Measurements from ENCODE around the gene HHATL. TPM values are rescaled to one million over a fixed set of nuclear protein-coding genes. Genes with fewer than 3 reads are reported as not detected.

HHATL gene
- total RNA-seq (2021; fragmentation: NEBNext Ultra II Directional; extraction: Animal tissue kit (Norgen Biotek cat#: 25700)) (not detected in 2 replicates), polyA plus RNA-seq (2011; rRNA removed) (0.16 and 0.18 TPM in 2 replicates), polyA minus RNA-seq (2011; rRNA and poly(A)+ RNA removed) (0.50 TPM in 1 of 2 replicates, not detected in the other)
- 0.45 TPM for polyA plus RNA-seq (2011; cell fraction: cytosol; rRNA removed)
- polyA plus RNA-seq (2011; cell fraction: nucleus; rRNA removed): 1.0 TPM
- 0.11 to 0.64 TPM (median 0.47 TPM) in 3 of 4 replicates, not detected in the other for polyA plus RNA-seq (2012, experiment 1 of 2)
- polyA plus RNA-seq (2012, experiment 2 of 2): not detected
- 0.08 TPM for polyA plus RNA-seq (2013, experiment 1 of 2)
- polyA plus RNA-seq (2013, experiment 2 of 2): 0.24 TPM
- not detected for polyA minus RNA-seq (2011; cell fraction: cytosol; rRNA and poly(A)+ RNA removed)
- polyA minus RNA-seq (2011; cell fraction: nucleus; rRNA and poly(A)+ RNA removed): not detected
- long read RNA-seq, experiment 1: 0 reads
- long read RNA-seq, experiment 2: 0 reads

DNA sequence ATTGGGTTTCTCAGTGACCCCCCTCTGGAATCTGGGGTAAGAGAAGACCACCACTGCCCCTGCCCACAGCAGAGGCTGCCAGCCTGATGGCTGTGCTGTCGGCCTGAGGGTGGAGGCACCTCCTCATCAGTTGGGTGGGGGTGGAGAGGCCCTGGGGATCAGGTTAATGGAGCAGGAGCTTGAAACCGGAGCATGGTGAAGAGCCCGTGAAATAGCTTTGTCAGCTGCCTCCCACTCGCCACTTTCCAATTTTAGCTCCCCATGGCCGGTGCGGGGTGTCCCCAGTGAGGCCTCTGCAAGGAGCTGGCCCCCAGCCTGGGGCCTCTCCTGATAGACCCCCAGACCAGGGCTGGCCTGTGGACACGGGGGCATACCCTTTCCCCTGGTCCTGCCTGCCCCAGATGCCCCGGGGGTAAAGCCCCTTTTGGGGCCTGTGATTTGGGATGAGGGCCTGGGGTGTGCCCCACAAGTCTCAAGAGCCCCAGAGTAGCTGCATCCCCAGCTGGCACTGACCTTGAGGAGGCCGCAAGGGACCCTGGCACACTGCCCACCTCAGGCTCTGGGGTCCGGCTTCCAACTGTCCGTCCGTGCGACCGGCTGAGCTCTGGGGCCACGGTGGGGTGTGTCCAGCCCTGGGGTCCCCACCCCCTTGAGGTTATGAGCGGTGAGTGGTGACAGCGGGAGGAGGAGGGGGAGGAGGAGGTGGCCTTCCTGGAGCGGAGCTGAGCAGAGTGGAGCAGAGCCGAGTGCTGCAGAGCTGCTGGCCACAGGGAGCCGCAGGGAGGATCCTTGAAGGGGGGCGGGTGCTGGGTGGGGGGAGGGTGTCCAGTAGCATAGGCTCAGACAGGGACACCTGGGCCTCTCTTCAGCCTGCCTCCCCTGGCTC lies at the start of gene HHATL:
Gene HHATL, minus strand, starts transcription at position 733 of the 886 bp plus-strand sequence. CDS start 1,972 bp downstream, outside the sequence.
- no peak for TF ChIP-seq TAF1 (IDR thresholded peaks at IDR 0.05; ENCODE audit: low read depth, low read length)
- TF ChIP-seq CBX8 (IDR thresholded peaks at IDR 0.05; ENCODE audit: borderline replicate concordance, low read depth, low read length): no peak
- no peak for TF ChIP-seq EZH2 (IDR thresholded peaks at IDR 0.05; ENCODE audit: low read depth, low read length, severe bottlenecking)
- TF ChIP-seq EGR1 (IDR thresholded peaks at IDR 0.05; ENCODE audit: borderline replicate concordance, low read depth, low read length): no peak

More for the DNA sequence above, at the start of gene HHATL:
- ChIA-PET CTCF (ENCODE audit: partially characterized antibody) (interaction anchor here (0.7 to 4.4 kb wide), 10 partner anchors 10 to 60 kb away, joined by 3 to 27 read pairs (median 6); no protein-coding TSS in a partner anchor), POLR2A (ENCODE audit: partially characterized antibody) (interaction anchor here (0.6 to 3.0 kb wide), 2 partner anchors 11 to 52 kb away, joined by 6 to 9 read pairs; no protein-coding TSS in a partner anchor)
- WGBS, 2 experiments (ENCODE audit: extremely low coverage in 1 of 2, insufficient coverage in 1 of 2, insufficient read length in 1 of 2, insufficient replicate concordance in 2 of 2, low coverage in 1 of 2, low lambda C conversion rate in 2 of 2, missing lambda C conversion rate in 1 of 2): 92% methylated on average over 17 of the region's 21 CpGs; no CpG with 5 or more reads in 1 of the 2 experiments
- H3K18ac ChIP-seq (ENCODE audit: extremely low read depth, low read length): no peak within 1 kb of the TSS; the same call in 1 of the 2 replicates
- peaks cover 2% of the 10 kb centered on the region; the same call in 1 of the 2 replicates for H3K23me2 ChIP-seq (ENCODE audit: low read depth, low read length)
- H3K79me2 ChIP-seq (ENCODE audit: control insufficient read depth in 1 of 2, insufficient read depth in 2 of 2, low read length in 2 of 2): no peaks in the 10 kb centered on the region
- no peak within 1 kb of the TSS for H4K91ac ChIP-seq (replicated peaks; ENCODE audit: insufficient read length, low read length)
- H2BK120ac ChIP-seq (replicated peaks; ENCODE audit: low read depth, low read length): no peak within 1 kb of the TSS
- H3K9ac ChIP-seq (replicated peaks in 1 of 4; ENCODE audit: extremely low read depth in 1 of 4, low read depth in 3 of 4, low read length in 3 of 4): no peak within 1 kb of the TSS
- H3K27ac ChIP-seq (ENCODE audit: low read depth, low read length): no peak within 1 kb of the TSS
- H2BK5ac ChIP-seq (ENCODE audit: low read depth, low read length): no peak within 1 kb of the TSS
- H2BK12ac ChIP-seq (ENCODE audit: low read depth, low read length): 0 out of 2 replicates have a peak within 1 kb of the TSS, but pooled peaks have one; percentile 5
- peaks cover 0 to 12% (median 0%) of the 10 kb centered on the region in 4 experiments; a peak in 3 of 7 replicates for H3K4me1 ChIP-seq (replicated peaks in 1 of 4; ENCODE audit: control insufficient read depth in 3 of 4, insufficient read depth in 4 of 4, low read length in 3 of 4)
- no peak within 1 kb of the TSS for H2AFZ ChIP-seq (ENCODE audit: low read length)
- no peaks in the 10 kb centered on the region for H3K36me3 ChIP-seq (ENCODE audit: control insufficient read depth in 2 of 4, insufficient read depth in 4 of 4, low read length in 3 of 4)
- H4K20me1 ChIP-seq (replicated peaks in 1 of 2; ENCODE audit: control insufficient read depth in 1 of 2, insufficient read depth in 2 of 2, low read length in 2 of 2): peaks cover 0 to 2% of the 10 kb centered on the region in 2 experiments
- H3K23ac ChIP-seq (ENCODE audit: insufficient read length): no peak within 1 kb of the TSS
- H3K79me1 ChIP-seq (ENCODE audit: low read depth, low read length): no peaks in the 10 kb centered on the region
- no peak within 1 kb of the TSS for H4K5ac ChIP-seq (ENCODE audit: insufficient read length, low read depth, low read length)
- DNase-seq (ENCODE audit: low read depth in 1 of 2, low spot score in 2 of 2) (peak in 1 of 2 experiments; percentile 45), FAIRE-seq (no peak)
- H3K14ac ChIP-seq (ENCODE audit: insufficient read length): no peak within 1 kb of the TSS
- 0 out of 2 replicates have a peak within 1 kb of the TSS, but pooled peaks have one; percentile 16 for H2BK15ac ChIP-seq (ENCODE audit: low read length)
- H4K8ac ChIP-seq (ENCODE audit: extremely low read depth, insufficient read depth, low read length): peak within 1 kb of the TSS; percentile 4; the same call in 1 of the 2 replicates
- H2AK5ac ChIP-seq (ENCODE audit: low read depth, low read length): no peak within 1 kb of the TSS
- H3K4me2 ChIP-seq (ENCODE audit: insufficient read depth in 1 of 2, low read depth in 2 of 2, low read length in 2 of 2): no peak within 1 kb of the TSS
- no peak within 1 kb of the TSS for H3K56ac ChIP-seq (replicated peaks; ENCODE audit: insufficient read length, low read depth, low read length)
- H3K4me3 ChIP-seq (ENCODE audit: extremely low read depth in 1 of 4, insufficient read depth in 2 of 4, low read depth in 3 of 4, low read length in 4 of 4): no peak within 1 kb of the TSS
- H3K27me3 ChIP-seq (replicated peaks in 1 of 4; ENCODE audit: control insufficient read depth in 3 of 4, extremely low read depth in 1 of 4, insufficient read depth in 3 of 4, low read length in 3 of 4): no peaks in the 10 kb centered on the region; a peak in 1 of 7 replicates
- H3K9me3 ChIP-seq (ENCODE audit: insufficient read depth in 2 of 2, low read depth in 1 of 2, low read length in 1 of 2): no peaks in the 10 kb centered on the region
- no peak within 1 kb of the TSS for H3K4ac ChIP-seq (replicated peaks; ENCODE audit: insufficient read length, low read depth, low read length)
- no peak within 1 kb of the TSS for H2BK20ac ChIP-seq (ENCODE audit: low read length)
